K562 (cell line): Measurements from ENCODE around the gene WFDC1. TPM values are rescaled to one million over a fixed set of nuclear protein-coding genes. Genes with fewer than 3 reads are reported as not detected.

ENCODE experiments used
- ATAC-seq: fragments of 200-7000 bp; cut with Tn5 transposase; 3 replicates; pipeline ENCODE4 v1.9.1; 2020; ENCODE audit warnings: moderate library complexity
- BruUV-seq: library from RNA; stranded (reverse); fragments of 400-500 nt; replicated peaks from 2 replicates; lab custom pipeline; 2021; lab: Mats Ljungman, UMichigan
- CTCF ChIA-PET: fragments of 300-600 bp; formaldehyde crosslinking; extraction: SDS; loops from one replicate; lab custom pipeline; 2021; ENCODE audit warnings: low intra/inter-chr PET ratio; lab: Yijun Ruan, JAX
- POLR2A ChIA-PET: fragments of 300-600, 350-650 bp; sonication (Branson Sonifier 250); formaldehyde crosslinking; extraction: SDS; loops from one replicate; lab custom pipeline; 2021; ENCODE audit warnings: antibody characterized with exemption, inconsistent platforms; lab: Yijun Ruan, JAX
- DNase-seq, 4 experiments: peaks; one replicate each; pipeline versions ENCODE4 v3.0.0 to v3.0.0-alpha.2; 2011 to 2018; ENCODE audit warnings: low spot score in 3 of 4, mixed read lengths in 3 of 4; ENCODE audit errors: extremely low read depth in 1 of 4
- FAIRE-seq: peaks from 2 replicates; lab custom pipeline; 2011; peaks lifted over from hg19 to GRCh38; lab: Jason Lieb, UNC
- H2AFZ ChIP-seq: 2 replicates; pipeline ENCODE4 v1.6.0; 2011; ENCODE audit warnings: low read depth, low read length, control low read depth, inconsistent platforms
- H3K27ac ChIP-seq: fragments of 200-600 bp; 3 replicates; pipeline ENCODE4 v1.8.0; 2011; ENCODE audit warnings: low read depth, mild to moderate bottlenecking, control low read depth, inconsistent platforms, low read length, moderate library complexity, mixed read lengths; ENCODE audit errors: extremely low read depth
- H3K27me3 ChIP-seq, 2 experiments: fragments of 300-600 bp in 1 of 2; 2 replicates in 1 of 2; 3 replicates in 1 of 2; pipeline versions ENCODE4 v1.6.0 to v1.8.0; 2011; ENCODE audit warnings: inconsistent platforms in 2 of 2, low read length in 2 of 2, mild to moderate bottlenecking in 1 of 2, mixed read lengths in 1 of 2, moderate library complexity in 1 of 2; ENCODE audit not compliant: control insufficient read depth in 2 of 2, insufficient read depth in 2 of 2
- H3K36me3 ChIP-seq: fragments of 300-600 bp; 3 replicates; pipeline ENCODE4 v1.8.0; 2011; ENCODE audit warnings: mild to moderate bottlenecking, low read length, inconsistent platforms; ENCODE audit not compliant: control insufficient read depth, insufficient read depth
- H3K4me1 ChIP-seq, 2 experiments: fragments of 200-600 bp in 1 of 2; replicated peaks in 1 of 2; 2 replicates in 1 of 2; 3 replicates in 1 of 2; pipeline versions ENCODE4 v1.5.1 to v1.8.0; 2011; ENCODE audit warnings: inconsistent platforms in 2 of 2, low read length in 2 of 2, mild to moderate bottlenecking in 1 of 2, mixed read lengths in 1 of 2, moderate library complexity in 1 of 2; ENCODE audit not compliant: control insufficient read depth in 2 of 2, insufficient read depth in 2 of 2
- H3K4me2 ChIP-seq: 2 replicates; pipeline ENCODE4 v1.6.1; 2011; ENCODE audit warnings: low read length, control low read depth, inconsistent platforms, mixed read lengths; ENCODE audit not compliant: insufficient read depth
- H3K4me3 ChIP-seq: fragments of 200-600 bp; sonication (generic), shearing (Covaris generic); 2 replicates; pipeline ENCODE4 v1.5.1; 2016; ENCODE audit warnings: control low read depth, inconsistent platforms
- H3K79me2 ChIP-seq: fragments of 200-600 bp; 3 replicates; pipeline ENCODE4 v1.8.0; 2011; ENCODE audit warnings: low read length, inconsistent platforms; ENCODE audit not compliant: control insufficient read depth, insufficient read depth
- H3K9ac ChIP-seq, 2 experiments: 2 replicates each; pipeline versions ENCODE4 v1.6.0 to v1.6.1; 2011; ENCODE audit warnings: low read depth in 2 of 2, low read length in 2 of 2, control low read depth in 1 of 2, inconsistent platforms in 1 of 2, mild to moderate bottlenecking in 1 of 2, mixed read lengths in 1 of 2; ENCODE audit not compliant: insufficient read depth in 1 of 2
- H3K9me1 ChIP-seq: one replicate; pipeline ENCODE4 v1.6.0; 2011; ENCODE audit warnings: inconsistent platforms, mild to moderate bottlenecking, low read length, moderate library complexity; ENCODE audit not compliant: control insufficient read depth, insufficient read depth
- H3K9me3 ChIP-seq: replicated peaks from 2 replicates; pipeline ENCODE4 v1.5.1; 2011; ENCODE audit warnings: low read depth, low read length, inconsistent platforms; ENCODE audit not compliant: control insufficient read depth, insufficient read depth
- H4K20me1 ChIP-seq: replicated peaks from 2 replicates; pipeline ENCODE4 v1.6.1; 2011; ENCODE audit warnings: low read length, inconsistent platforms, mixed read lengths; ENCODE audit not compliant: control insufficient read depth, insufficient read depth
- ATF1 ChIP-seq, 2 experiments: fragments of 450-650 bp in 1 of 2; IDR thresholded peaks; 2 replicates each; pipeline ENCODE4 v1.6.1; 2016; ENCODE audit warnings: missing compliant biosample characterization in 1 of 2, missing genetic modification characterization in 1 of 2
- MECOM ChIP-seq: fragments of 250-450 bp; sonication (Bioruptor Pico); IDR thresholded peaks from 2 replicates; pipeline ENCODE4 v1.8.0; 2022; ENCODE audit warnings: inconsistent platforms
- NFRKB ChIP-seq: fragments of 450-650 bp; IDR thresholded peaks from 2 replicates; pipeline ENCODE4 v1.6.1; 2016; ENCODE audit warnings: low read depth
- RBBP5 ChIP-seq: fragments of 200-600 bp; sonication (generic); IDR thresholded peaks from 2 replicates; pipeline ENCODE4 v1.6.1; 2012; ENCODE audit warnings: borderline replicate concordance, mild to moderate bottlenecking, low read length, control low read depth, inconsistent platforms; ENCODE audit not compliant: insufficient read depth, poor library complexity, severe bottlenecking
- ZNF184 ChIP-seq: sonication (generic); formaldehyde crosslinking; IDR thresholded peaks from 2 replicates; pipeline ENCODE4 v1.5.0; 2020; ENCODE audit warnings: missing genetic modification reagents
- ZNF445 ChIP-seq: fragments of 250-450 bp; sonication (Bioruptor Pico); IDR thresholded peaks from 2 replicates; pipeline ENCODE4 v1.4.0; 2020; ENCODE audit warnings: low read depth, mild to moderate bottlenecking, moderate library complexity
- ZNF561 ChIP-seq: fragments of 450-650 bp; formaldehyde crosslinking; conservative IDR thresholded peaks from 2 replicates; pipeline ENCODE4 v1.4.0; 2020; ENCODE audit warnings: mild to moderate bottlenecking, moderate library complexity
- ZNF584 ChIP-seq: fragments of 200-800 bp; sonication (Bioruptor generic); IDR thresholded peaks from 2 replicates; pipeline ENCODE4 v1.6.1; 2016; ENCODE audit warnings: low read depth, mild to moderate bottlenecking, missing genetic modification characterization, missing compliant biosample characterization
- WGBS: fragments of 100-300 bp; shearing (Covaris generic); methylation state at CpG from one replicate; pipeline ENCODE4 v1.1.6; 2016; ENCODE audit warnings: low coverage, mixed read lengths; ENCODE audit not compliant: insufficient coverage; ENCODE audit errors: missing lambda C conversion rate; 5-methylcytosine and 5-hydroxymethylcytosine counted together
- in situ Hi-C: fragments of 300-500 bp; cut with MboI; formaldehyde crosslinking; loops from 4 replicates; pipeline ENCODE4 v1.15.0; 2018; ENCODE audit warnings: inconsistent platforms, mixed read lengths
- intact Hi-C: fragments of 100-400 bp; cut with micrococcal nuclease; formaldehyde crosslinking; loops from 2 replicates; pipeline ENCODE4 v1.14.2; 2022
- polyA plus RNA-seq, 8 experiments: library from polyadenylated mRNA; depleted of rRNA in 4 of 8; stranded (reverse) in 5 of 8; unstranded in 3 of 8; fragments of >200 nt; fragmentation: Nextera tagmentation in 2 of 8; fragmentation: Illumina TruSeq in 1 of 8; extraction: Ambion mirVana in 2 of 8; extraction: Trizol in 1 of 8; gene quantifications; 2 replicates each; pipeline versions ENCODE4 v1.2.1 to v1.2.3, GENCODE V29; 2011 to 2014; ENCODE audit warnings: inconsistent platforms in 1 of 8, missing spikeins in 1 of 8
- total RNA-seq, 7 experiments: library from RNA; depleted of rRNA in 6 of 7; stranded (reverse); fragments of >200 nt in 6 of 7; fragmentation: Illumina TruSeq in 2 of 7; extraction: Trizol in 2 of 7; gene quantifications; 2 replicates each; pipeline versions ENCODE4 v1.2.1 to v1.2.3, GENCODE V29; 2011 to 2021; ENCODE audit warnings: low replicate concordance in 1 of 7

The WFDC1 gene
- total and polyA plus RNA-seq, 9 of the 15 experiments (the other 6 are each of a cell fraction or from before 2014, with no cell fraction given) = not detected

DNA sequence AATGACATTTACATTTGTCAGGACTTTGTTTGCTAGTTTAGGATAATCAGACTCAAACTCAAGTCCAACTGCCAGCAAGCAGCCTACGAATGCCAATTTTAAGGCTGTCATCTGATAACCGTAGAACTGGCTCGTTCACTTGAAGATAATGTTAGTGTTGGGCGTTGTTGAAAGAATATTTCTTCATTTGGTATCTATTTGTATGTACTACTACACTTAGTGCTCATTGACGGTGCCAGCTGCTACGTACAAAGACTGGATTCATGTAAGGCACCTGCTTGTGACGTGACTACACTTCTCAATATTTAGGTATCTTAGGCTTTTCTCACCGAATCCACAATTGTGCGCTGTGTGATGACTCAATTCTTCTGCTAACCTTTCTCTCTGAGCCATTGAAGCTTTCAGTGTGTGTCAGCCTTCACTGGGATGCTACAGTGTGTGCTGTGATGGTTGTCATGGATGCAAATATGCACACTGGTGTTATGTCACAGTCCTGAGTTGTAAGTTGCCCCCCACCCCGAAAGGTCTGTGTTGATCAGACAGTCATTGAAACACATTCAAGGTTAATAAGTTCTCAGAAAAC, 79.3 kb downstream of the WFDC1 start:
- CTCF ChIA-PET = no interaction called here
- no TSS peak for BruUV-seq
- no peaks in the 10 kb centered on the region for H3K36me3 ChIP-seq
- no peaks in the 10 kb centered on the region for H3K4me1 ChIP-seq
- intact Hi-C loops (no loop called here), in situ Hi-C loops (no loop called here)
- no peak for ATAC-seq
- H3K27me3 ChIP-seq = peaks cover 39 to 58% of the 10 kb centered on the region in 2 experiments
- H3K9me1 ChIP-seq = no peaks in the 10 kb centered on the region
- no peak overlapping the region for H2AFZ ChIP-seq
- POLR2A ChIA-PET = interaction anchor here (0.6 kb wide), 1 partner anchor 56 kb away, joined by 3 read pairs; no protein-coding TSS in a partner anchor
- no peak overlapping the region for H3K4me3 ChIP-seq
- no peak for FAIRE-seq
- no peak overlapping the region for H3K9ac ChIP-seq
- H3K27ac ChIP-seq = no peak overlapping the region
- no peaks in the 10 kb centered on the region for H3K9me3 ChIP-seq
- no peaks in the 10 kb centered on the region; the same call in 1 of the 2 replicates for H4K20me1 ChIP-seq
- no peak for TF ChIP-seq ATF1 (CRISPR knock-in tag; IDR thresholded peaks at IDR 0.05)
- peak; percentile 26; the same call in 1 of the 2 replicates for TF ChIP-seq ATF1 (tag; IDR thresholded peaks at IDR 0.05)
- TF ChIP-seq RBBP5 = no peak
- WGBS = under 1% methylated on average over 10 of the region's 10 CpGs
- no peak overlapping the region for H3K4me2 ChIP-seq
- no peaks in the 10 kb centered on the region for H3K79me2 ChIP-seq
- no peak for DNase-seq

GRCh38 chr16:84378099-84378498, 83.4 kb downstream of the WFDC1 start:
- Histone ChIP-seq H3K36me3 (no peaks in the 10 kb centered on the region), H2AFZ (no peak overlapping the region), H3K9me3 (no peaks in the 10 kb centered on the region), H3K9me1 (no peaks in the 10 kb centered on the region), H3K27me3 (peaks cover 44 to 65% of the 10 kb centered on the region in 2 experiments), H3K4me3 (no peak overlapping the region), H3K79me2 (no peaks in the 10 kb centered on the region), H3K27ac (no peak overlapping the region), H4K20me1 (peaks cover 5% of the 10 kb centered on the region; the same call in 1 of the 2 replicates)
- in situ Hi-C loops = no loop called here
- intact Hi-C loops = no loop called here
- POLR2A ChIA-PET = no interaction called here
- no peak for DNase-seq
- no TSS peak for BruUV-seq
- TF ChIP-seq ZNF445 (no peak), MECOM (CRISPR knock-in tag) (no peak), ZNF184 (CRISPR knock-in tag) (no peak), ZNF584 (CRISPR knock-in tag) (no peak), NFRKB (no peak), ZNF561 (CRISPR knock-in tag) (no peak)
- TF ChIP-seq, all 486 proteins: peak for 0
- Histone ChIP-seq H3K4me2 (no peak overlapping the region), H3K9ac (no peak overlapping the region), H3K4me1 (no peaks in the 10 kb centered on the region)
- 0% methylated on average over 7 of the region's 7 CpGs for WGBS
- FAIRE-seq = no peak
- CTCF ChIA-PET = no interaction called here
- no peak for ATAC-seq
